Pulmonary artery endothelial cell (primary cell): ENCODE data around the gene GAPDH. TPM values are rescaled to one million over a fixed set of nuclear protein-coding genes. Genes with fewer than 3 reads are reported as not detected.
"Not testable (repeated sequence)": the region's sequence is repeated elsewhere in the genome, so short reads cannot be mapped to it uniquely, and the experiment has no call there.

Experiments used
- DNase-seq: peaks from one replicate; pipeline ENCODE4 v3.0.0-alpha.2; 2011; ENCODE audit warnings: low read depth, low spot score
- total RNA-seq: library from RNA; depleted of rRNA; stranded (reverse); fragments of >200 nt; gene quantifications from 2 replicates; pipeline ENCODE4 v1.2.3, GENCODE V29; 2014

The GAPDH gene
- 6,666 and 8,207 TPM in 2 replicates for total RNA-seq

- peak; percentile 90 for DNase-seq
These were observed at the start of gene GAPDH for GRCh38 chr12:6533923-6534694. Gene GAPDH (plus strand): TSS chr12:6534517. CDS start chr12:6534833, 316 bp downstream.

- no peak for DNase-seq
These were observed 46.1 kb upstream of the GAPDH start for GRCh38 chr12:6488240-6488639.

GRCh38 chr12:6489449-6489848 is 44.9 kb upstream of the GAPDH start:
- no peak for DNase-seq

- DNase-seq: not testable (repeated sequence)
These were observed 43.6 kb upstream of the GAPDH start for GRCh38 chr12:6490673-6491072.

GRCh38 chr12:6492838-6493496 is 41.4 kb upstream of the GAPDH start, which contains the start of gene MRPL51:
Gene MRPL51 (minus strand): TSS chr12:6493262. CDS start chr12:6493136, 126 bp downstream.
- DNase-seq: peak; percentile 72

- peak; percentile 85 for DNase-seq
These were observed 40.6 kb upstream of the GAPDH start, which contains the start of gene NCAPD2 for GRCh38 chr12:6493497-6494257. Gene NCAPD2 (plus strand): TSS chr12:6494102. CDS start chr12:6495099, 997 bp downstream.

- DNase-seq: no peak
These were observed 40.0 kb upstream of the GAPDH start for GRCh38 chr12:6494258-6494743.

- DNase-seq: no peak
These were observed 39.3 kb upstream of the GAPDH start for GRCh38 chr12:6494968-6495367.

- DNase-seq: not testable (repeated sequence)
These were observed 37.0 kb upstream of the GAPDH start for GRCh38 chr12:6497291-6497690.

GRCh38 chr12:6500466-6500865 is 33.9 kb upstream of the GAPDH start:
- DNase-seq: no peak

- no peak for DNase-seq
These were observed 27.0 kb upstream of the GAPDH start for GRCh38 chr12:6507102-6507998.

GRCh38 chr12:6508087-6508486 is 26.2 kb upstream of the GAPDH start:
- no peak for DNase-seq

- DNase-seq: no peak
These were observed 14.1 kb upstream of the GAPDH start for GRCh38 chr12:6520186-6520585.

- no peak for DNase-seq
These were observed 12.1 kb upstream of the GAPDH start for GRCh38 chr12:6522193-6522592.

- no peak for DNase-seq
These were observed 10.6 kb upstream of the GAPDH start for GRCh38 chr12:6523708-6524107.

- DNase-seq: no peak
These were observed 9.7 kb upstream of the GAPDH start for GRCh38 chr12:6524648-6525047.

- no peak for DNase-seq
These were observed 8.1 kb upstream of the GAPDH start for GRCh38 chr12:6526201-6526600.

GRCh38 chr12:6526766-6527525 is 7.4 kb upstream of the GAPDH start:
- no peak for DNase-seq

- no peak for DNase-seq
These were observed 6.6 kb upstream of the GAPDH start for GRCh38 chr12:6527711-6528110.
